HG03196 (cell line): ENCODE measurements around the gene PTPRN2.

Experiments
- ATAC-seq: cut with Tn5 transposase; IDR thresholded peaks from one replicate; pipeline ENCODE4 v1.9.1; 2021; ENCODE audit not compliant: unreplicated experiment

Gene PTPRN2

DNA sequence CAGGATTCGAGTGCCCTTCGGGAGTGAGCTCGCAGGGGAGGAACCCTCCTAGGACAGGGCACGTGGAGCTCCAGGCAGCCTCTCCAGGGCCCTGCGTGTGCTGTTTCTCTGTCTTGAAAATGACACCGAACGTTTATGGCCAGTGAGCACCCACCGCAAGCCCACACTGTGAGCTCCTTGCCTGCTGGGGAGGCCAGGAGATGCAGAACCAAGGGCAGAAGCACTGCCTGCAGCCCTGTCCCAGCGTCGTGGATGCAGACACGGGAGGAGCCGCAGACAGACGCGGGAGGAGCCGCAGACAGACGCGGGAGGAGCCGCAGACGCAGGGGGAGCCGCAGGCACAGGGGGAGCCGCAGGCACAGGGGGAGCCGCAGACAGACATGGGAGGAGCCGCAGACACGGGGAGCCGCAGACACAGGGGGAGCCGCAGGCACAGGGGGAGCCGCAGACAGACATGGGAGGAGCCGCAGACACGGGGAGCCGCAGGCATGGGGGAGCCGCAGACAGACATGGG lies 314.4 kb downstream of the PTPRN2 start:
- no peak for ATAC-seq

DNA sequence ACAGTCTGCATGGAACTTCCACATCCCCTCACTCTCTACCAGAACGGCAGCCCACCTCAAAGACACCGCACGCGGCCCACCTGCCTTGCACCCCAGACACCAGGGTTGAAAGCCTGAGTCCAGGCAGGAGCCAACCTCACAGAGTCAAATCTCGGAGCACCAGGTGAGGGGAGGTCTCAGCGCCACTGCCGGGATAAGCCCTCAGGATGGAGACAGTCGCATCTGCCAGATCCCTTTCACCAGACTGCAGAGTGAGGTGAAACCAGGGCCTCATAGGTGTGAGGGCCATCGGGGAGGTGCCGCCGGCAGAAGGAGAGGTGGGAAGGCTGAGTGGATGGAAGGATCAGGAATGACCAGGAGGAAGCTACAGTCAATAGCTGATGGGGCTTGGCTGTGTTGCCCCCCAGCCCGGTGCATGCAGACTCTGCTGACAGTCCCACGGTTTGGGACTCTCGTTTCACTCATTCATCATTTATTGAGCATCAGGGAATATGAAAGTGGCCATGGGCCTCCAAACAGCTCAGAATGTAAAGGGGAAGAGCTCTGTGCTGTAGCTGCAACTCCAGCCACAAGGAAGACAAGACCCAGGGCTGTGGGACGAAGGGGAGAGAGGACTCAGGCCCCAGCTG lies 315.0 kb downstream of the PTPRN2 start:
- ATAC-seq = no peak

DNA sequence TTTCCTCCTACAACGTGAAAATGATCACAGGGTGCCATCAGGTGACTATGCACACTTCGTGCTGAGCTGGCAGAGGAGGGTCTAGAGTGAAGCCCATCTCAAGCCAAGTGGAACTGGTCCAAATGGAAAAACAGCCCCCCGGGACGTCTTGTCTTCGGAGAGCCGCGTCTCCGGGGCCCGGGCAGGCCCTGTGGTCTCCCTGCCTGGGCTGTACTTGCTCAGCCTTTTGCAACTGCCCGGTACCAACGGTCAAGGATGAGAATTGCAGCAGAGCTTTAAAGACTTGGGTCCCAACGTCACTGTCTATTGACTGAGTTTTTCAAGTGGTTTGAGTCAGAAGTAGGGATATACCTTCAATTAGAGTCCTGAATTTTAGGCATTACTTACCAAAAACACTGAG lies 315.5 kb downstream of the PTPRN2 start:
- no peak for ATAC-seq

DNA sequence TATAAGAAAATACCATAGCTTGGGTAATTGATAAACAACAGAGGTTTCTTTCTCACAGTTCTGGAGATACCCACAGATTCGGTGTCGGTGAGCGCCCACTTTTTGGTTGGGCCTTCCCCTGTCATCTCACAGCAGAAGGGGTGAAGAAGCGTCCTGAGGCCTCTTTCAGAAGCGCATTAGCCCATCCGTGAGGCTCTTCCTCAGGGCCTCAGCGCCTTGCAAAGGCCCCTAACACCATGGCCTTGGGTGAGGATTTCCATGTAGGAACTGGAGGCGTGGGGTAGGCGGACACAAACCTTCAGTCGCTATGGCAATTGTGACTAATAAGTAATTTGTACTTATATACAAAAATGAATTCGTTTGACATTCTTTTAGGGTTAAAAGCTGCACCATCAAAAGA lies 316.0 kb downstream of the PTPRN2 start:
- no peak for ATAC-seq

DNA sequence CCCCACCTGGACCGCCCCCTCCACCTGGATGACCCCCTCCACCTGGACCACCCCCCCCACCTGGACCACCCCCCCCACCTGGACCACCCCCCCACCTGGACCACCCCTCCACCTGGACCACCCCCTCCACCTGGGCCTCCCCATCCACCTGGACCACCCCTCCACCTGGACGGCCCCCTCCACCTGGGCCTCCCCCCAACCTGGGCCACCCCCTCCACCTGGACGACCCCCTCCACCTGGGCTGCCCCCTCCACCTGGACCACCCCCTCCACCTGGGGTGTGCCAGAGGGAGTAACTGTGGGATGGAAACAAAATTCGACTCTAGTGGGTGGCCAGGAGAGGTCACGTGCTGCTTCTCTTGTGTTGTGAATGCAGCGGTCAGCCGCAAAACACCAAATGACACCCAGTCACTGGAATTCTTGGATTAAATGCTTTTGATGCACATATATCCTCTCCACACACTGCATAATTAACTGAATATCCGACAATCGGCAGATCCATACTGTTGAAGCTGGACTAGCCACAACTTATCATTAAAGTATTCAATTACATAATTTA lies 316.7 kb downstream of the PTPRN2 start:
- ATAC-seq = no peak

GRCh38 chr7:158270106-158270775 lies 317.4 kb downstream of the PTPRN2 start:
- no peak for ATAC-seq

GRCh38 chr7:158268816-158269535 lies 318.6 kb downstream of the PTPRN2 start:
- ATAC-seq = no peak

- no peak for ATAC-seq
Measured at GRCh38 chr7:158267742-158268435, 319.7 kb downstream of the PTPRN2 start.

GRCh38 chr7:158266817-158267741 lies 320.5 kb downstream of the PTPRN2 start:
- no peak for ATAC-seq

GRCh38 chr7:158266426-158266816 lies 321.2 kb downstream of the PTPRN2 start:
- no peak for ATAC-seq

GRCh38 chr7:158265743-158266080 lies 321.9 kb downstream of the PTPRN2 start:
- ATAC-seq = no peak

- no peak for ATAC-seq
Measured at GRCh38 chr7:158264881-158265742, 322.5 kb downstream of the PTPRN2 start.

DNA sequence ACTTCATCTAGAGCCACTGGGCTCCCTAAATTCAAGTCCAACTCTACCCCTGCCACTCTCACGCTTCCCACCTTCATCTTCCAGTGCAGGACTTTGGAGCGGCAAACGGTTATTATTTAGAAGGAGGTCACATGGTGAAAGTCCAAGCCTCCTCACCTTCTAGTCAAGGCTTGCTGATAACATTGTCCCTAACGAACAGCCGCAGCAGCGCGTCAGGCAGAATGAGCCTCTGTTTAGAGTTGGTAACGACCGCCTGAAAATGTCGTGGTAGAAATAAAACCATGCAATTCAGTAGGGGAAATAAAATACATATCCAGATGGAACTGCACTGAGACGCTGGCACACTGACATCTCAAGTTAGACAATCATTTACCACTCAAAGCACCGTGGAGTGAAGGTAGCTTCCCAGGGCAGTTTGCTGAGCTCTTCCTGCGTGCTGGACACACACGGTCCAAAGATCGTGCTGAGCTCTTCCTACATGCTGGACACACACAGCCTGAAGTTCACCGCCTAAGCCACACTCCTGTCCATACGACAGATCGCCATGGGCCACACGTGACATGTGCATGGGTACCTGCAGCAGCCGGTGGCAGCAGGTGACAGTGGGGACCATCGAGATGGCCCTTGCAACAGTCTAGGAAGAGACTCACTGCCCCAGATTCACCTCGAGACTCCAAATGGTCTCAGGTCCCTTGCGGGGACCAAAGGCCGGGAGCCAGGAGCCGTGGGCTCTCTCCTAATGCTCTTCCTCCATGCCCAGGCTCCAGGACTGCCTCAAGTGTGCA lies 323.5 kb downstream of the PTPRN2 start:
- ATAC-seq = no peak

DNA sequence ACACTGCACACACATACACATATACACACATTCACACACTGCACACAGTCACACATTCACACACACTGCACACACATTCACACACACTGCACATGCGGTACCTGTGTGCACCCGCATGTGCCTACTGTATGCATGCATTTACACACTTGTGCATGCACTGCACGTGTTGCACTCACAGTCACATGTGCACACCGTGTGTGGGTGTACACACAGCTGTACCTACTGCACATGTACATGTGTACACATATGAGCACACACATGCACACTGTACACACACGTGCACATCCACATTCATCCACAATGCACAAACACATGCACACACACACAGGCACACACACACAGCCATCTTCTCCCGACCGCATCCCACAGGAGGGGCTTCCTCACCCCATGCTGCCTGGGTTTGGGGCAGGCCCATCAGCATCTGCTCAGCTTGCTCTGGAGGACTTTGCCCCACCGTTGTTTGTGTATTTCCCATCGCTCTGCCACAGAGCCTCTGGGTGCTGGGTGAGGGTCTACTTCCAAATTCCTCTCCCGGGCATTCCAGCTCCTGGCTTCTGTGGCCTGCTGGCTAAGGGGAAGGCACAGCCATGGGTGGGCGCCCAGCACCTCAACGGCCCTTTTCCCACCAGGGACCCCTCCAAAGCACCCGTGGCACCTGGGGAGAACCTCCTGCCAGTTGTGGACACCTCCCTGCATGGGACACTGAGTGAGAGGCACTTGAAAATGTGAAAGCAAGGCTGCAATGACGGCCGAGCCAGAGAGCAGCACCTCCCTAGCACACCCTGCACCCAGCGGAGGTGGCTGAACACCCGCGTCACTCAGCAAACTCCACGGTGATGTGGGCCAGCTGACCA lies 324.3 kb downstream of the PTPRN2 start:
- ATAC-seq = no peak

DNA sequence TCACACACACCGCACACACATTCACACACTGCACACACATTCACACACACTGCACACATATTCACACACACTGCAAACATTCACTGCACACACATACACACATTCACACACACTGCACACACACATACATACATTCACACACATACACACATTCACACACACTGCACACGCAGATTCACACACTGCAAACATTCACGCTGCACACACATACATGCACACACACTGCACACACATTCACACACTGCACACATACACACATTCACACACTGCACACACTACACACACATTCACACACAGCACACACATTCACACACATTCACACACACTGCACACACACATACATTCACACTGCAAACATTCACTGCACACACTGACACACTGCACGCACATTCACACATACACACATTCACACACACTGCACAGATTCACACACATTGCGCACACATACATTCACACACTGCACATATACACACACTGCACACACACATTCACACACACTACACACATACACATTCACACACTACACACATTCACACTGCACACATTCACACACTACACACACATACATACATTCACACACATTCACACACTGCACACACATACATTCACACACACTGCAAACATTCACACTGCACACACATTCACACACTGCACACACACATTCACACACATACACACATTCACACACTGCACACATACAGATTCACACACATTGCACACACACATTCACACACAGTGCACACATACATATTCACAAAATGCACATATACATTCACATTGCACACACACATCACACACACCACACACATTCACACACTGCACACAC lies 325.1 kb downstream of the PTPRN2 start:
- no peak for ATAC-seq

DNA sequence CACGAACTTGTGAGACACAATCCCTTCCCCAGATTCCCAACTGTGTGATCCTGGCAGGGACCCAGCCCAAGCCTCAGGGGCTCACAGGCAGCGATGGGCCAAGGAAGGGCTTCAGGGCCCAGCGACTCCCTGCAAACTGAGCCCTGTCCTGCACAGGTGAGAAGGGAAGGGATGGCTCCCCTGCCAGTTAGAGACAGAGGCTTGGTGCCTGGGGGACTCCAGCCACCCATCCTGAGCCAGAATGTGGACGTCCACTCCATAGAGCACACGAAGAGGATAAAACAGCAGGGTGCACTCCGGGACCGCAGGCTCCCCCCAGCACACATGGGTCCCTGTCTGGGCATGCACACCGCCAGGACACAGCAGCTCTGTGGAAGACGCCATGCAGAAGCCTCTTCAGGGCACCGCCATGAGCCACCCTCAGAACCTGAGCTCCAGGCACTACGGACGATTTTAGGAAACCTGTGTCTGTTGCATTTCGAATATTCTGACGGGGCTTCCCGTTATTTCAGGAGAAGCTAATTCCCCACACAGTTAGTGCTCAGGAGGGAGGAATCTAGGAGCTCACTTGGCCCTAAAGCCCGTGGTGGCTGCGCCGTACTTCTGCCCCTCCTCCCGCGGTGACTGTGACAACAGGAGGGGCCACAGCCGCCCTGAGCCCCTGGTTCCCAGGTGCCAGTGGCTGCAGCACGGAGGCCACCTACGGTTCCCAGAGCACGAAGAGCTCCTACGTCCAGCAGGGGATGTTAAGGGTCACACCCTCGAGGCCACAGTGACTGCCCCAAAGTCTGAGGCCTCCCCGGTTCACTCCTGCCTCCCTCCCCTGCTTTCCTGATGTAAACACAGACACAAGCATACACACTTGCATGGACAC lies 326.0 kb downstream of the PTPRN2 start:
- no peak for ATAC-seq
